Measurements from ENCODE around the gene CRYAA. TPM values are rescaled to one million over a fixed set of nuclear protein-coding genes. Genes with fewer than 3 reads are reported as not detected.
"Not testable (repeated sequence)": the region's sequence is repeated elsewhere in the genome, so short reads cannot be mapped to it uniquely, and the experiment has no call there.

CRYAA gene
- total RNA-seq, 3 donors from 2014 or later (not counting 1 experiment from before 2014, with no cell fraction given): not detected

- H3K36me3 ChIP-seq (ENCODE audit: control insufficient read depth, insufficient read depth, low read length); intact Hi-C loops (cut with micrococcal nuclease); DNase-seq; ATAC-seq; H3K4me1 Mint-ChIP-seq; H3K27me3 Mint-ChIP-seq (ENCODE audit: low read depth in 2 of 2); H3K4me1 ChIP-seq (ENCODE audit: control insufficient read depth, insufficient read depth, low read length); H3K36me3 Mint-ChIP-seq; H3K4me3 Mint-ChIP-seq; H3K9me3 Mint-ChIP-seq; H3K9me3 ChIP-seq (ENCODE audit: control insufficient read depth, insufficient read depth, low read length); H3K27me3 ChIP-seq (ENCODE audit: control insufficient read depth, insufficient read depth, low read length); H3K27ac ChIP-seq (ENCODE audit: low read length); H3K27ac Mint-ChIP-seq; H3K4me3 ChIP-seq (ENCODE audit: low read length): not testable (repeated sequence)
- no CpG with 5 or more reads among the region's 10 CpGs for WGBS (ENCODE audit: insufficient coverage)
Measured at GRCh38 chr21:43169891-43170290, 1.1 kb downstream of the CRYAA start.

GRCh38 chr21:43172812-43173211, 4.0 kb downstream of the CRYAA start:
- H3K4me1 ChIP-seq (ENCODE audit: control insufficient read depth, insufficient read depth, low read length); H3K4me1 Mint-ChIP-seq; H3K27ac Mint-ChIP-seq; H3K36me3 Mint-ChIP-seq; ATAC-seq; H3K36me3 ChIP-seq (ENCODE audit: control insufficient read depth, insufficient read depth, low read length); H3K27me3 Mint-ChIP-seq (ENCODE audit: low read depth in 2 of 2); H3K4me3 ChIP-seq (ENCODE audit: low read length); H3K27ac ChIP-seq (ENCODE audit: low read length); DNase-seq; H3K9me3 Mint-ChIP-seq; H3K9me3 ChIP-seq (ENCODE audit: control insufficient read depth, insufficient read depth, low read length); H3K27me3 ChIP-seq (ENCODE audit: control insufficient read depth, insufficient read depth, low read length); intact Hi-C loops (cut with micrococcal nuclease); H3K4me3 Mint-ChIP-seq: not testable (repeated sequence)
- WGBS (ENCODE audit: insufficient coverage): no CpG with 5 or more reads among the region's 29 CpGs

GRCh38 chr21:43173438-43173837, 4.6 kb downstream of the CRYAA start:
- H3K27ac Mint-ChIP-seq; intact Hi-C loops (cut with micrococcal nuclease); H3K4me1 Mint-ChIP-seq; H3K9me3 ChIP-seq (ENCODE audit: control insufficient read depth, insufficient read depth, low read length); H3K27me3 Mint-ChIP-seq (ENCODE audit: low read depth in 2 of 2); H3K36me3 Mint-ChIP-seq; H3K9me3 Mint-ChIP-seq; H3K4me1 ChIP-seq (ENCODE audit: control insufficient read depth, insufficient read depth, low read length); H3K27me3 ChIP-seq (ENCODE audit: control insufficient read depth, insufficient read depth, low read length); DNase-seq; H3K27ac ChIP-seq (ENCODE audit: low read length); H3K4me3 Mint-ChIP-seq; H3K4me3 ChIP-seq (ENCODE audit: low read length); H3K36me3 ChIP-seq (ENCODE audit: control insufficient read depth, insufficient read depth, low read length): not testable (repeated sequence)
- ATAC-seq: peak in 1 of 3 donors; percentile 17
- WGBS (ENCODE audit: insufficient coverage): no CpG with 5 or more reads among the region's 18 CpGs

- H3K9me3 Mint-ChIP-seq; H3K9me3 ChIP-seq (ENCODE audit: control insufficient read depth, insufficient read depth, low read length); H3K36me3 ChIP-seq (ENCODE audit: control insufficient read depth, insufficient read depth, low read length); H3K4me1 Mint-ChIP-seq; H3K27ac ChIP-seq (ENCODE audit: low read length); intact Hi-C loops (cut with micrococcal nuclease); DNase-seq; H3K27me3 Mint-ChIP-seq (ENCODE audit: low read depth in 2 of 2); H3K4me3 ChIP-seq (ENCODE audit: low read length); ATAC-seq; H3K27me3 ChIP-seq (ENCODE audit: control insufficient read depth, insufficient read depth, low read length); H3K4me3 Mint-ChIP-seq; H3K4me1 ChIP-seq (ENCODE audit: control insufficient read depth, insufficient read depth, low read length); H3K27ac Mint-ChIP-seq; H3K36me3 Mint-ChIP-seq: not testable (repeated sequence)
- no CpG with 5 or more reads among the region's 12 CpGs for WGBS (ENCODE audit: insufficient coverage)
Measured at GRCh38 chr21:43173930-43174329, 5.1 kb downstream of the CRYAA start.

GRCh38 chr21:43174998-43175397, 6.2 kb downstream of the CRYAA start:
- H3K27ac ChIP-seq (ENCODE audit: low read length); intact Hi-C loops (cut with micrococcal nuclease); H3K27ac Mint-ChIP-seq; DNase-seq; H3K4me1 ChIP-seq (ENCODE audit: control insufficient read depth, insufficient read depth, low read length); H3K36me3 ChIP-seq (ENCODE audit: control insufficient read depth, insufficient read depth, low read length); H3K36me3 Mint-ChIP-seq; H3K9me3 Mint-ChIP-seq; H3K4me1 Mint-ChIP-seq; H3K27me3 ChIP-seq (ENCODE audit: control insufficient read depth, insufficient read depth, low read length); H3K4me3 Mint-ChIP-seq; H3K9me3 ChIP-seq (ENCODE audit: control insufficient read depth, insufficient read depth, low read length); H3K27me3 Mint-ChIP-seq (ENCODE audit: low read depth in 2 of 2); H3K4me3 ChIP-seq (ENCODE audit: low read length); ATAC-seq: not testable (repeated sequence)
- no CpG with 5 or more reads among the region's 4 CpGs for WGBS (ENCODE audit: insufficient coverage)

- H3K4me1 ChIP-seq (ENCODE audit: control insufficient read depth, insufficient read depth, low read length); H3K4me3 Mint-ChIP-seq; H3K27ac Mint-ChIP-seq; H3K4me3 ChIP-seq (ENCODE audit: low read length); intact Hi-C loops (cut with micrococcal nuclease); H3K27ac ChIP-seq (ENCODE audit: low read length); H3K9me3 Mint-ChIP-seq; DNase-seq; H3K36me3 ChIP-seq (ENCODE audit: control insufficient read depth, insufficient read depth, low read length); H3K9me3 ChIP-seq (ENCODE audit: control insufficient read depth, insufficient read depth, low read length); H3K36me3 Mint-ChIP-seq; H3K27me3 ChIP-seq (ENCODE audit: control insufficient read depth, insufficient read depth, low read length); H3K4me1 Mint-ChIP-seq; H3K27me3 Mint-ChIP-seq (ENCODE audit: low read depth in 2 of 2): not testable (repeated sequence)
- ATAC-seq: peak; percentile 66 to 87 (median 66)
- no CpG with 5 or more reads among the region's 16 CpGs for WGBS (ENCODE audit: insufficient coverage)
Measured at GRCh38 chr21:43176621-43177020, 7.8 kb downstream of the CRYAA start.

GRCh38 chr21:43177043-43177906, 8.5 kb downstream of the CRYAA start:
- H3K27me3 ChIP-seq (ENCODE audit: control insufficient read depth, insufficient read depth, low read length); H3K27me3 Mint-ChIP-seq (ENCODE audit: low read depth in 2 of 2); H3K27ac ChIP-seq (ENCODE audit: low read length); H3K27ac Mint-ChIP-seq; intact Hi-C loops (cut with micrococcal nuclease); H3K4me3 Mint-ChIP-seq; H3K4me1 ChIP-seq (ENCODE audit: control insufficient read depth, insufficient read depth, low read length); H3K36me3 Mint-ChIP-seq; DNase-seq; H3K9me3 ChIP-seq (ENCODE audit: control insufficient read depth, insufficient read depth, low read length); H3K9me3 Mint-ChIP-seq; H3K4me1 Mint-ChIP-seq; H3K4me3 ChIP-seq (ENCODE audit: low read length); H3K36me3 ChIP-seq (ENCODE audit: control insufficient read depth, insufficient read depth, low read length): not testable (repeated sequence)
- ATAC-seq: peak; percentile 87 to 90 (median 90)
- WGBS (ENCODE audit: insufficient coverage): no CpG with 5 or more reads among the region's 20 CpGs

GRCh38 chr21:43178175-43178826, 9.5 kb downstream of the CRYAA start:
- H3K36me3 ChIP-seq (ENCODE audit: control insufficient read depth, insufficient read depth, low read length); intact Hi-C loops (cut with micrococcal nuclease); H3K27ac Mint-ChIP-seq; H3K4me3 ChIP-seq (ENCODE audit: low read length); H3K4me1 ChIP-seq (ENCODE audit: control insufficient read depth, insufficient read depth, low read length); H3K27me3 ChIP-seq (ENCODE audit: control insufficient read depth, insufficient read depth, low read length); H3K4me1 Mint-ChIP-seq; DNase-seq; H3K4me3 Mint-ChIP-seq; H3K36me3 Mint-ChIP-seq; ATAC-seq; H3K27me3 Mint-ChIP-seq (ENCODE audit: low read depth in 2 of 2); H3K9me3 Mint-ChIP-seq; H3K27ac ChIP-seq (ENCODE audit: low read length); H3K9me3 ChIP-seq (ENCODE audit: control insufficient read depth, insufficient read depth, low read length): not testable (repeated sequence)
- WGBS (ENCODE audit: insufficient coverage): no CpG with 5 or more reads among the region's 22 CpGs
